HCT116 (cell line): ENCODE results near the gene CERKL. TPM values are rescaled to one million over a fixed set of nuclear protein-coding genes. Genes with fewer than 3 reads are reported as not detected.

Experiments
- ATAC-seq: fragments of 200-7000 bp; cut with Tn5 transposase; 2 replicates; pipeline ENCODE4 v1.9.1; 2020; ENCODE audit warnings: mild to moderate bottlenecking, moderate library complexity
- BruUV-seq: library from RNA; stranded (reverse); fragments of 400-500 nt; replicated peaks from 2 replicates; lab custom pipeline; 2021; lab: Mats Ljungman, UMichigan
- CTCF ChIA-PET: fragments of 300-600 bp; sonication (Branson Sonifier 250); formaldehyde crosslinking; loops from one replicate; lab custom pipeline; 2021; ENCODE audit warnings: antibody characterized with exemption; lab: Charles Lee
- POLR2A ChIA-PET: fragments of 300-600, 350-600 bp; sonication (Branson Sonifier 250); formaldehyde crosslinking; loops from one replicate; lab custom pipeline; 2021; ENCODE audit warnings: antibody characterized with exemption; lab: Charles Lee
- RAD21 ChIA-PET, 2 experiments: fragments of 300-600 bp; sonication (Branson Sonifier 250); formaldehyde crosslinking; loops; one replicate each; lab custom pipeline; 2023; ENCODE audit warnings: low total read pairs in 2 of 2; ENCODE audit not compliant: uncharacterized antibody in 2 of 2, unreplicated experiment in 2 of 2, low non-redundant PET in 1 of 2; lab: Charles Lee
- DNase-seq: peaks from one replicate; pipeline ENCODE4 v3.0.0-alpha.2; 2010; ENCODE audit warnings: low read depth, low spot score
- H2AFZ ChIP-seq: fragments of 200-600 bp; shearing (Covaris generic), sonication (generic); 2 replicates; pipeline ENCODE4 v1.6.1; 2017; ENCODE audit warnings: low read depth, mixed run types, mixed read lengths, antibody characterized with exemption, low read length; ENCODE audit not compliant: poor library complexity, severe bottlenecking
- H3K27ac ChIP-seq: 2 replicates; pipeline ENCODE4 v1.5.1; 2012; ENCODE audit warnings: low read depth, low read length
- H3K27me3 ChIP-seq: fragments of 200-600 bp; sonication (generic); 2 replicates; pipeline ENCODE4 v1.6.1; 2016; ENCODE audit warnings: mixed run types, low read length, mixed read lengths; ENCODE audit not compliant: insufficient read depth
- H3K36me3 ChIP-seq, 2 experiments: fragments of 200-500 bp in 1 of 2; fragments of 200-600 bp in 1 of 2; sonication (Bioruptor generic) in 1 of 2; sonication (generic) in 1 of 2; 2 replicates each; pipeline versions ENCODE4 v1.5.1 to v1.6.1; 2014 to 2016; ENCODE audit warnings: low read length in 2 of 2, inconsistent platforms in 1 of 2, mixed read lengths in 1 of 2, mixed run types in 1 of 2; ENCODE audit not compliant: insufficient read depth in 2 of 2, control insufficient read depth in 1 of 2
- H3K4me1 ChIP-seq, 2 experiments: fragments of 200-600 bp in 1 of 2; sonication (generic) in 1 of 2; 2 replicates each; pipeline versions ENCODE4 v1.5.1 to v1.6.1; 2012 to 2017; ENCODE audit warnings: low read length in 2 of 2, inconsistent platforms in 1 of 2, mild to moderate bottlenecking in 1 of 2, mixed read lengths in 1 of 2, mixed run types in 1 of 2, moderate library complexity in 1 of 2; ENCODE audit not compliant: insufficient read depth in 2 of 2, control insufficient read depth in 1 of 2
- H3K4me2 ChIP-seq: fragments of 200-600 bp; sonication (generic); 2 replicates; pipeline ENCODE4 v1.6.1; 2017; ENCODE audit warnings: mixed run types, low read length, mixed read lengths
- H3K4me3 ChIP-seq, 2 experiments: fragments of 200-600 bp in 1 of 2; sonication (generic) in 1 of 2; replicated peaks in 1 of 2; 2 replicates each; pipeline ENCODE4 v1.5.1; 2011 to 2016; ENCODE audit warnings: low read length in 2 of 2, control low read depth in 1 of 2, low read depth in 1 of 2, mild to moderate bottlenecking in 1 of 2, mixed read lengths in 1 of 2, mixed run types in 1 of 2
- H3K79me2 ChIP-seq: fragments of 200-600 bp; sonication (generic); 2 replicates; pipeline ENCODE4 v1.6.1; 2017; ENCODE audit warnings: mild to moderate bottlenecking, mixed run types, low read length, moderate library complexity, mixed read lengths; ENCODE audit not compliant: insufficient read depth
- H3K9ac ChIP-seq: fragments of 200-600 bp; sonication (generic); 2 replicates; pipeline ENCODE4 v1.6.1; 2016; ENCODE audit warnings: low read length, mixed read lengths
- H3K9me2 ChIP-seq: fragments of 200-600 bp; sonication (generic), shearing (Covaris generic); 2 replicates; pipeline ENCODE4 v1.6.1; 2017; ENCODE audit warnings: mixed run types, mild to moderate bottlenecking, moderate library complexity; ENCODE audit not compliant: insufficient read depth
- H3K9me3 ChIP-seq, 2 experiments: fragments of 200-500 bp in 1 of 2; fragments of 200-600 bp in 1 of 2; sonication (Bioruptor generic) in 1 of 2; sonication (generic) in 1 of 2; 2 replicates each; pipeline ENCODE4 v1.6.1; 2014 to 2017; ENCODE audit warnings: low read length in 2 of 2, mixed read lengths in 2 of 2, inconsistent platforms in 1 of 2, low read depth in 1 of 2, mild to moderate bottlenecking in 1 of 2, mixed run types in 1 of 2, moderate library complexity in 1 of 2; ENCODE audit not compliant: control insufficient read depth in 1 of 2, insufficient read depth in 1 of 2
- H4K20me1 ChIP-seq: fragments of 200-600 bp; sonication (generic), shearing (Covaris generic); 2 replicates; pipeline ENCODE4 v1.6.1; 2017; ENCODE audit warnings: mixed run types, mild to moderate bottlenecking, moderate library complexity; ENCODE audit not compliant: insufficient read depth
- ATF3 ChIP-seq: IDR thresholded peaks from 2 replicates; pipeline ENCODE4 v1.6.1; 2012
- CBX3 ChIP-seq: IDR thresholded peaks from 2 replicates; pipeline ENCODE4 v1.6.1; 2012; ENCODE audit warnings: low read depth
- CEBPB ChIP-seq: IDR thresholded peaks from 2 replicates; pipeline ENCODE4 v1.6.1; 2012; ENCODE audit warnings: low read depth
- ELF1 ChIP-seq: IDR thresholded peaks from 2 replicates; pipeline ENCODE4 v1.6.1; 2012; ENCODE audit warnings: low read depth, borderline replicate concordance
- EZH2phosphoT487 ChIP-seq: fragments of 200-600 bp; IDR thresholded peaks from 2 replicates; pipeline ENCODE4 v1.6.1; 2018; ENCODE audit warnings: antibody characterized with exemption, borderline replicate concordance
- FOSL1 ChIP-seq: IDR thresholded peaks from 2 replicates; pipeline ENCODE4 v1.6.1; 2012; ENCODE audit warnings: low read depth
- JUND ChIP-seq: IDR thresholded peaks from 2 replicates; pipeline ENCODE4 v1.6.1; 2012
- POLR2A ChIP-seq: IDR thresholded peaks from 2 replicates; pipeline ENCODE4 v1.7.0; 2011; ENCODE audit warnings: borderline replicate concordance; ENCODE audit not compliant: insufficient read depth, insufficient read length; ENCODE audit errors: extremely low read depth
- POLR2AphosphoS5 ChIP-seq: IDR thresholded peaks from 2 replicates; pipeline ENCODE4 v1.6.1; 2011; ENCODE audit warnings: mild to moderate bottlenecking, low read depth, low read length, moderate library complexity
- RAD21 ChIP-seq: IDR thresholded peaks from 2 replicates; pipeline ENCODE4 v1.6.1; 2012; ENCODE audit warnings: low read depth, mild to moderate bottlenecking
- REST ChIP-seq: IDR thresholded peaks from 2 replicates; pipeline ENCODE4 v1.6.1; 2012; ENCODE audit warnings: low read depth
- SRF ChIP-seq: IDR thresholded peaks from 2 replicates; pipeline ENCODE4 v1.6.1; 2012; ENCODE audit warnings: low read depth
- YY1 ChIP-seq: IDR thresholded peaks from 2 replicates; pipeline ENCODE4 v1.6.1; 2011; ENCODE audit warnings: low read length, low read depth, moderate library complexity, mild to moderate bottlenecking; ENCODE audit not compliant: insufficient replicate concordance; ENCODE audit errors: extremely low read depth
- ZBTB33 ChIP-seq: IDR thresholded peaks from 2 replicates; pipeline ENCODE4 v1.6.1; 2011; ENCODE audit warnings: mild to moderate bottlenecking, low read length, moderate library complexity; ENCODE audit not compliant: insufficient replicate concordance; ENCODE audit errors: extremely low read depth
- ZFX ChIP-seq: fragments of 450-650 bp; IDR thresholded peaks from 2 replicates; pipeline ENCODE4 v1.6.1; 2017
- ZNF274 ChIP-seq: fragments of 200-500 bp; sonication (Bioruptor generic); IDR thresholded peaks from 2 replicates; pipeline ENCODE4 v1.6.1; 2014; ENCODE audit warnings: mild to moderate bottlenecking, low read depth, low read length, inconsistent platforms
- intact Hi-C: fragments of 100-400 bp; cut with micrococcal nuclease; formaldehyde crosslinking; loops from 2 replicates; pipeline ENCODE4 v1.10.0; 2022
- total RNA-seq: library from RNA; stranded (reverse); gene quantifications from one replicate; pipeline ENCODE4 v1.2.1, GENCODE V29; 2021; ENCODE audit not compliant: unreplicated experiment

Gene CERKL
- total RNA-seq, 1 experiment from 2014 or later, result 0.66 TPM

GRCh38 chr2:181627545-181627944, 29.4 kb downstream of the CERKL start:
- TF ChIP-seq SRF (no peak), RAD21 (no peak), ELF1 (no peak)
- Histone ChIP-seq H2AFZ (no peak overlapping the region), H3K9me3 (no peaks in the 10 kb centered on the region), H3K79me2 (no peaks in the 10 kb centered on the region), H3K27ac (no peak overlapping the region), H3K4me2 (no peak overlapping the region), H3K4me1 (no peaks in the 10 kb centered on the region), H3K4me3 (no peak overlapping the region), H3K27me3 (no peaks in the 10 kb centered on the region), H4K20me1 (no peaks in the 10 kb centered on the region), H3K36me3 (no peaks in the 10 kb centered on the region), H3K9ac (no peak overlapping the region), H3K9me2 (no peaks in the 10 kb centered on the region)
- POLR2A ChIA-PET, result no interaction called here
- RAD21 ChIA-PET, result no interaction called here
- DNase-seq (no peak), ATAC-seq (no peak)
- no TSS peak for BruUV-seq
- CTCF ChIA-PET, result no interaction called here
- intact Hi-C loops, result no loop called here

- H3K4me3 ChIP-seq, result no peak overlapping the region
- H3K4me1 ChIP-seq, result no peaks in the 10 kb centered on the region
- H3K9me2 ChIP-seq, result no peaks in the 10 kb centered on the region
- H4K20me1 ChIP-seq, result no peaks in the 10 kb centered on the region
- no peaks in the 10 kb centered on the region for H3K79me2 ChIP-seq
- no peak for ATAC-seq
- POLR2A ChIA-PET, result no interaction called here
- no peak overlapping the region for H3K27ac ChIP-seq
- H3K9me3 ChIP-seq, result no peaks in the 10 kb centered on the region
- H3K36me3 ChIP-seq, result no peaks in the 10 kb centered on the region
- no peak overlapping the region for H3K9ac ChIP-seq
- H2AFZ ChIP-seq, result no peak overlapping the region
- no peaks in the 10 kb centered on the region for H3K27me3 ChIP-seq
- CTCF ChIA-PET, result no interaction called here
- H3K4me2 ChIP-seq, result no peak overlapping the region
- DNase-seq, result no peak
- BruUV-seq, result no TSS peak
- intact Hi-C loops, result no loop called here
- RAD21 ChIA-PET, result no interaction called here
- TF ChIP-seq FOSL1 (no peak), CBX3 (no peak), ELF1 (no peak), JUND (no peak), YY1 (no peak), CEBPB (no peak), REST (no peak), ATF3 (no peak), ZFX (no peak), POLR2A (no peak), EZH2phosphoT487 (no peak), ZBTB33 (no peak), POLR2AphosphoS5 (no peak), ZNF274 (no peak), SRF (no peak), RAD21 (no peak)
Measured at GRCh38 chr2:181626671-181627070, 30.2 kb downstream of the CERKL start.
